Activated T-cell treated with anti-CD3 and anti-CD28 coated beads, Interleukin-2, amount 50 U/mL, for 24 hours (primary cell): ENCODE measurements around the gene NCBP2.
A peak's percentile ranks its signal among the peaks of the same experiment; 100 is the strongest.

ENCODE experiments used
- DNase-seq: peaks from one replicate; pipeline ENCODE4 v3.0.0-alpha.2; 2020
- H3K27ac Mint-ChIP-seq: 2 replicates; pipeline ENCODE4 v1.8.0; 2020; ENCODE audit warnings: mild to moderate bottlenecking, mixed read lengths
- H3K27me3 Mint-ChIP-seq: 2 replicates; pipeline ENCODE4 v1.8.0; 2020; ENCODE audit warnings: mixed read lengths
- H3K36me3 Mint-ChIP-seq: 2 replicates; pipeline ENCODE4 v1.8.0; 2020; ENCODE audit warnings: low read depth, mixed read lengths
- H3K4me1 Mint-ChIP-seq: 2 replicates; pipeline ENCODE4 v1.8.0; 2020; ENCODE audit warnings: low read depth, mixed read lengths
- H3K4me3 Mint-ChIP-seq: 2 replicates; pipeline ENCODE4 v1.8.0; 2020; ENCODE audit warnings: mild to moderate bottlenecking, moderate library complexity, mixed read lengths
- H3K9me3 Mint-ChIP-seq: 2 replicates; pipeline ENCODE4 v1.8.0; 2020; ENCODE audit warnings: mixed read lengths

NCBP2 gene

GRCh38 chr3:196932600-196932999, 9.7 kb downstream of the NCBP2 start:
- Mint-ChIP-seq H3K27me3 (no peaks in the 10 kb centered on the region), H3K4me3 (no peak overlapping the region), H3K4me1 (peaks cover 7% of the 10 kb centered on the region), H3K36me3 (peaks cover 98% of the 10 kb centered on the region), H3K27ac (peak overlapping the region; percentile 54), H3K9me3 (no peaks in the 10 kb centered on the region)
- no peak for DNase-seq

DNA sequence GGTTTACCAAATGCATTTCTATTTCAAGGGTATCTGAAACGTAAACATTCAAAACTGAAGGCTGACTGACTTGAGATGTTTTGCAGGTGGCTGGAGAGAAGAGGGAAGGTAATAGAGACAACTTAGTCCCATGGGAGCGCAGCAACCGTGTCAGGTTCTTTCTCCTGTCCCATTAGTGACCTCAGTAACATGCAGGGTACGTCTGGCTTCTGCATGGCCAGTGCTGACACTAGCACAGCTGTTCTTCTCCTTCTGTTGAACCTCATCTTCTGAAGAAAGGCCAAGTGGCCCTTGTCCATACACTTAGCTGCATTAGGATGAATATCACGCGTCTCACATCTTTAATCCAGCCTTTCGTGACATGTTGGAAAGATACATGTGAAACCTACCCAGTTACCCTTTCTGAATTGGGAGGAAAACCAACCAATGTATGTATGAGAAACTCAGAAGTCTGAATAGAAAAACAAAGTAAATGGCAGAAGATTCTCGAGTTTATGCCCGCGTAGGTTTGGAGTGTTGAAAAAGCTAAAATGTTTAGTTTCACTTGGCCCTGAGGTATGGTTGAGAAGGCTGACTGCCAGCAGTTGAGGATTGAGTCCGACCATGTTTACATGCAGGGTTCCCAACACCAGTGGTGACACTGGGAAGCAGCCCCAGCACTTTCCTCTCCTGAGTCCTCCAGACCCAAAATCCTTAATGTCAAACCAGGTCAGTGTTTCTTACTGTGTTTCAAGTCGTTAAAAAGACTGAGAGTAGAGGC, 10.3 kb downstream of the NCBP2 start:
- no peaks in the 10 kb centered on the region for H3K27me3 Mint-ChIP-seq
- H3K4me1 Mint-ChIP-seq = peaks cover 2% of the 10 kb centered on the region
- H3K36me3 Mint-ChIP-seq = peaks cover 97% of the 10 kb centered on the region
- no peaks in the 10 kb centered on the region for H3K9me3 Mint-ChIP-seq
- H3K27ac Mint-ChIP-seq = peak overlapping the region; percentile 54
- DNase-seq = no peak
- H3K4me3 Mint-ChIP-seq = no peak overlapping the region

- H3K27me3 Mint-ChIP-seq = no peaks in the 10 kb centered on the region
- H3K4me1 Mint-ChIP-seq = no peaks in the 10 kb centered on the region
- H3K4me3 Mint-ChIP-seq = no peak overlapping the region
- peaks cover 92% of the 10 kb centered on the region for H3K36me3 Mint-ChIP-seq
- peak overlapping the region; percentile 10 for H3K27ac Mint-ChIP-seq
- DNase-seq = no peak
- no peaks in the 10 kb centered on the region for H3K9me3 Mint-ChIP-seq
Observed at GRCh38 chr3:196931157-196931556, 11.2 kb downstream of the NCBP2 start.

GRCh38 chr3:196927571-196928453, 14.5 kb downstream of the NCBP2 start:
- DNase-seq = no peak
- no peaks in the 10 kb centered on the region for H3K4me1 Mint-ChIP-seq
- no peaks in the 10 kb centered on the region for H3K27me3 Mint-ChIP-seq
- H3K4me3 Mint-ChIP-seq = no peak overlapping the region
- H3K9me3 Mint-ChIP-seq = no peaks in the 10 kb centered on the region
- H3K27ac Mint-ChIP-seq = peak overlapping the region; percentile 51
- H3K36me3 Mint-ChIP-seq = peaks cover 85% of the 10 kb centered on the region

- DNase-seq = no peak
- Mint-ChIP-seq H3K27ac (peak overlapping the region; percentile 2), H3K36me3 (peaks cover 67% of the 10 kb centered on the region), H3K4me1 (no peaks in the 10 kb centered on the region), H3K4me3 (no peak overlapping the region), H3K9me3 (no peaks in the 10 kb centered on the region), H3K27me3 (no peaks in the 10 kb centered on the region)
Observed at GRCh38 chr3:196920733-196921132, 21.6 kb downstream of the NCBP2 start.

GRCh38 chr3:196918968-196919367, 23.4 kb downstream of the NCBP2 start:
- peaks cover 71% of the 10 kb centered on the region for H3K36me3 Mint-ChIP-seq
- DNase-seq = no peak
- H3K27me3 Mint-ChIP-seq = no peaks in the 10 kb centered on the region
- H3K9me3 Mint-ChIP-seq = no peaks in the 10 kb centered on the region
- H3K27ac Mint-ChIP-seq = peak overlapping the region; percentile 15
- H3K4me1 Mint-ChIP-seq = no peaks in the 10 kb centered on the region
- no peak overlapping the region for H3K4me3 Mint-ChIP-seq

GRCh38 chr3:196916995-196917394, 25.3 kb downstream of the NCBP2 start:
- H3K9me3 Mint-ChIP-seq = no peaks in the 10 kb centered on the region
- H3K4me1 Mint-ChIP-seq = no peaks in the 10 kb centered on the region
- H3K4me3 Mint-ChIP-seq = no peak overlapping the region
- H3K27ac Mint-ChIP-seq = no peak overlapping the region
- H3K36me3 Mint-ChIP-seq = peaks cover 58% of the 10 kb centered on the region
- no peak for DNase-seq
- H3K27me3 Mint-ChIP-seq = no peaks in the 10 kb centered on the region

DNA sequence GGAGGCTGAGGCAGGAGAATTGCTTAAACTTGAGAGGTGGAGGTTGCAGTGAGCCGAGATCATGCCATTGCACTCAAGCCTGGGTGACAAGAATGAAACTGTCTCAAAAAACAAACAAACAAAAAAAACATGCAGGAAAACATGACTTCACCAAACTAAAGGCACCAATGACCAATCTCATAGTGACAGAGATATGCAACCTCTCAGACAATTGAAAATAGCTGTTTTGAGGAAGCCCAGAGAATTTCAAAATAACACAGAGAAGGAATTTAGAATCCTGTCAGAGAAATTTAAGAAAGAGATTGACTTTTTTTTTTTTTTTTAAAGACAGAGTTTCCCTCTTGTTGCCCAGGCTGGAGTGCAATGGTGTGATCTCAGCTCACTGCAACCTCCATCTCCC, 26.1 kb downstream of the NCBP2 start:
- DNase-seq = no peak
- Mint-ChIP-seq H3K27me3 (no peaks in the 10 kb centered on the region), H3K9me3 (no peaks in the 10 kb centered on the region), H3K27ac (no peak overlapping the region), H3K36me3 (peaks cover 58% of the 10 kb centered on the region), H3K4me3 (no peak overlapping the region), H3K4me1 (no peaks in the 10 kb centered on the region)

GRCh38 chr3:196915375-196915774, 27.0 kb downstream of the NCBP2 start:
- H3K27me3 Mint-ChIP-seq = no peaks in the 10 kb centered on the region
- peaks cover 59% of the 10 kb centered on the region for H3K36me3 Mint-ChIP-seq
- H3K27ac Mint-ChIP-seq = no peak overlapping the region
- no peaks in the 10 kb centered on the region for H3K4me1 Mint-ChIP-seq
- DNase-seq = no peak
- no peaks in the 10 kb centered on the region for H3K9me3 Mint-ChIP-seq
- H3K4me3 Mint-ChIP-seq = no peak overlapping the region

DNA sequence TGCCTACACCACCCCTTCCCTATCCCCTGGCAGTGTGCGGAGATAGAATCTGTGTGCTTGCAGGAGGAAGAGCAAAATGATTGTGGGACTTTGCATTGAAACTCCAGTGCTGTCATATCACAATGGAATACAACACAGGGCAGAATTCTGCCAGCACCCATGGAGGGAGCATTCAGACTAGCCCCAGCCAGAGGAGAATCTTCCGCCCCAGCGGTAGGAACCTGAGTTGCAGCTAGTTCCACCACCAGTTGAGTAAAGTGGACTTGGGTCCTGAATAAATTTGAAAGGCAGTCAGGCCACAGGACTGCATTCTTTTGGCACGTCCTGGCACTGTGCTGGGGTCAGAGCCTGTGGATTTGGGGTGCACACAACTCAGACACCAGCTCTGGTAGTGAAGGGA, 27.5 kb downstream of the NCBP2 start:
- Mint-ChIP-seq H3K9me3 (no peaks in the 10 kb centered on the region), H3K27ac (no peak overlapping the region), H3K4me1 (no peaks in the 10 kb centered on the region)

GRCh38 chr3:196903740-196904139, 38.6 kb downstream of the NCBP2 start:
- Mint-ChIP-seq H3K27ac (no peak overlapping the region), H3K9me3 (no peaks in the 10 kb centered on the region)

More for the DNA sequence above, 27.5 kb downstream of the NCBP2 start:
- no peak overlapping the region for H3K4me3 Mint-ChIP-seq
- peaks cover 61% of the 10 kb centered on the region for H3K36me3 Mint-ChIP-seq
- no peaks in the 10 kb centered on the region for H3K27me3 Mint-ChIP-seq
- DNase-seq = no peak

GRCh38 chr3:196902296-196902695, 40.0 kb downstream of the NCBP2 start:
- no peaks in the 10 kb centered on the region for H3K9me3 Mint-ChIP-seq

More at GRCh38 chr3:196903740-196904139, 38.6 kb downstream of the NCBP2 start:
- Mint-ChIP-seq H3K4me1 (no peaks in the 10 kb centered on the region), H3K4me3 (no peak overlapping the region), H3K27me3 (no peaks in the 10 kb centered on the region), H3K36me3 (peaks cover 88% of the 10 kb centered on the region)
- DNase-seq = no peak

DNA sequence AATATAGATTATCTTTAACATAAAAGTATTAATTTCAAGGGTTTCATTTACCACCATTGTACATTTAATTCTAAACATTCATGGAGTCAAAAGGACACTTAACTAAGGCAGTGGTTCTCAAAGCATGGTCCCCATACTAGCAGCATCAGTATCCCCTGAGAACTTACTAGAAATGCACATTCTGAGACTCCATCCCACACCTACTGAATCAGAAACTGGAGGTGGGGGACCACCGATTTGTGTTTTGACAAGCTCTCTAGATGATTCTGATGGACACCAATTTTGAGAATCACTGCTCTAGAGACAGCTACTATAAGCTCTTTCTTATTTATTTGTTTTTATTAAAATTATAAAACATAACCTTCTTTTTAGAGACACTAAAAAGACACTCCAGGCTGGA, 40.6 kb downstream of the NCBP2 start:
- no peak for DNase-seq
- H3K27ac Mint-ChIP-seq = no peak overlapping the region
- H3K4me1 Mint-ChIP-seq = peaks cover under 1% of the 10 kb centered on the region
- no peaks in the 10 kb centered on the region for H3K9me3 Mint-ChIP-seq
- no peaks in the 10 kb centered on the region for H3K27me3 Mint-ChIP-seq
- no peak overlapping the region for H3K4me3 Mint-ChIP-seq
- peaks cover 75% of the 10 kb centered on the region for H3K36me3 Mint-ChIP-seq

More at GRCh38 chr3:196902296-196902695, 40.0 kb downstream of the NCBP2 start:
- DNase-seq = no peak
- Mint-ChIP-seq H3K27ac (peak overlapping the region; percentile 18), H3K36me3 (peaks cover 80% of the 10 kb centered on the region), H3K4me3 (no peak overlapping the region), H3K4me1 (no peaks in the 10 kb centered on the region), H3K27me3 (no peaks in the 10 kb centered on the region)

GRCh38 chr3:196896229-196896628, 46.1 kb downstream of the NCBP2 start:
- H3K9me3 Mint-ChIP-seq = no peaks in the 10 kb centered on the region
- no peaks in the 10 kb centered on the region for H3K27me3 Mint-ChIP-seq
- DNase-seq = no peak
- H3K4me1 Mint-ChIP-seq = peaks cover 6% of the 10 kb centered on the region
- peak overlapping the region; percentile 37 for H3K27ac Mint-ChIP-seq
- H3K36me3 Mint-ChIP-seq = peaks cover 63% of the 10 kb centered on the region
- H3K4me3 Mint-ChIP-seq = no peak overlapping the region
